Measurements from ENCODE around the gene ZNF511.

ZNF511 gene

DNA sequence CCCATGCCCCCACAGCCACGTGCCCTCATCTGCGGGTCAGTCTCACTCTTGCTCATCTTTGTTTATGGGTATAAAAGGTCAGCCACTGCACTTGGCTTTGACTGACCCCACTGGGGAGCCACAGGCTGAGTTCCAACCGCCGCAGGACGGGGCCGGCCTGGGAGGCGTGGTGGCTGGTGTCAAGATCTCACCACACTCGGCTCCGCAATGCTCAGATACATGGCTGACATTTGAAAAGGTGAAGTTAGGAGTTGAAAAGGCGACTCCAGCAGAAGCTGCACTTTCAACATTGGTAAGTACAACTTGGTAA lies 14.9 kb upstream of the ZNF511 start:
- DNase-seq: no peak

- no peak for DNase-seq
Observed at GRCh38 chr10:133294189-133294588, 14.5 kb upstream of the ZNF511 start.

DNA sequence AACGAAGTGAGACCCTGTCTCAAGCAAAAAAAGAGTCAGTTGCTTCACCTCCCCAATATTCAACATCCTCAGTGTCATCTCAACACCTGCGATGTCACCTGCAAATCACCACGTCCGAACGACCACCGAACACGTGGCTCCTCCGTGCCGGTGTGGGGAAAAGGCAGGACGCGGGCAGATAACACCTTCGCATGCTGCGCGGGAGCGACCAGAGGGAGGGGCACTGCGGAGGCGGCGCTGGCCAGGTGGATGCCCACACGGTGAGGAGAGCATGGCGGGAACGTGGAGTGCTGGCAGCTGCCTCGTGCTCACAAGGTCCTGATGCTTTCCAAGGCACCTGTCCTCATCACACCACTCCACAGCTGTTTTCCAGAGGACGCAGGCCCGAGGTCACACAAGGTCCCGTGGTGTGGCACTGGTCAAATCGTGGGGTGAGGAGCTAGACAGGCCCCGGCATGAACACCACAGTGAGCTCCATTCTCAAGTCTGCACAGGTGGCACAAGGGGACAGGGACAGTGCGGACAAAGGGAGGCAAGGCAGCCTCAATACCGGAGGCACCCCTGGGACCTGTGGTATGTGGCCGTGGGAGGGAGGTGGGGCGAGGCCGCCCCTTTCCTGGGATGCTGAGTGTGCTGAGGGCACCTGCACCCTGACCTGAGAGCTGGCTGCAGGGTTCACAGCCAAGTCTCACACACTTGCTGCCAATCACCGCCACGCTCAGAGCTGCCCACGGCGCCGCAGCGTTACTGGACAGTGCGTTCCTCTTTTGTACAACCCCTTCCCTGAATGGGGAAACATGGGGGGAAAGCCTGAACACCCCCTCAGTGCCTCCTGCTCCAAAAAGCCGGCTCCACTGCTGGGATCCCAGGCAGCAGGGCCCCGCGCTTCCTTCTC lies 13.0 kb upstream of the ZNF511 start:
- no peak for DNase-seq

DNA sequence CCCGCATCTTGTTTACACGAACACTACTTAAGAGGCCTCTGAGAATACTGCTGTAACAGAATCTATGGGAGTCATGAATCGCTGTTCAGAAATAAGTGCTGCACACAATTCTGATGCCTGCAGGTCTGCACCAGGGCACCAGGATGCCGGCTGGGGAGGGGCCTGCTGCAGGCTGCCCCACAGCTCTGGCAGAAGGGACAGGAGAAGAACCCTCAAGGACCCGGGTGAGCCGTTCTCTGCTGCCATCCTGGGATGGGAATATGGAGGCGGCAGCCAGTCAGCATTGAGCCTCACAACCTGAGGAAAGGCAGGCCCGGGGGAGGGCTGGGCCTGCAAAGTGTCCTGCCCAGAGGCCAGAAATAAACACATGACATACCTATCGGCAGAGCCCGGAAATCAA lies 11.2 kb upstream of the ZNF511 start:
- no peak for DNase-seq

GRCh38 chr10:133298466-133298865 lies 10.2 kb upstream of the ZNF511 start:
- no peak for DNase-seq

GRCh38 chr10:133299224-133299623 lies 9.5 kb upstream of the ZNF511 start:
- DNase-seq: no peak

DNA sequence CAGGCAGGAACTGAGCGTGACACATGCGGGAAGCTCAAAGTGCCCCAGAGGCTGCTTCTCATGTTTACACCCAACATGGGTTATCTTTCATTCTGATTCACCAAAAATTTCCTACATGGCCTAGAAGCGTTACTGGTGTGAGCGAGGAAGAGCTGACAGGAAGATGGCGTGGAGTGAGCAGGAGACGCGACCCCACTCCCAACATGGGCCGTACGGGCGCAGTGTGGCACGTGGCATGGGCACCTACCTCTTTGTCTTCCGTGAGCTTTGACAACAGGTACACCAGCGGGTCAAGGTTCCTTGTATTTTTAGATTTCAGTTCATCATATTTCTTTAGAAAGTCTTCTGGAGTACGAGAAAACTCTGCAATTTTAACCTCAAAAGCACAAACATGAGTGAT lies 9.0 kb upstream of the ZNF511 start:
- DNase-seq: no peak

DNA sequence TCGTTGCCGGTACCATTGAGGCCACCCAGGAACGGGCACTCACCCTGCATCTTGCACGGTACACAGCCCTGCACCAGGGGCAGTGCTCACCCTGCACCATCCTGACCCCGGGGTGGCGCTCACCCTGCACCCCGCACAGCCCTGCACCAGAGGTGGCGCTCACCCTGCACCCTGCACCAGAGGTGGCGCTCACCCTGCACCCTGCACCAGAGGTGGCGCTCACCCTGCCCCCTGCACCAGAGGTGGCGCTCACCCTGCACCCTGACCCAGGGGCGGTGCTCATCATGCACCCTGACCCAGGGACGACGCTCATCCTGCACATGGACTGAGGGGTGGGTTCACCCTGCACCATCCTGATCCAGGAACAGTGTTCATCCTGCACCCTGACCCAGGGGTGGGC lies 6.5 kb upstream of the ZNF511 start:
- DNase-seq: no peak

GRCh38 chr10:133303206-133303605 lies 5.5 kb upstream of the ZNF511 start:
- DNase-seq: no peak

DNA sequence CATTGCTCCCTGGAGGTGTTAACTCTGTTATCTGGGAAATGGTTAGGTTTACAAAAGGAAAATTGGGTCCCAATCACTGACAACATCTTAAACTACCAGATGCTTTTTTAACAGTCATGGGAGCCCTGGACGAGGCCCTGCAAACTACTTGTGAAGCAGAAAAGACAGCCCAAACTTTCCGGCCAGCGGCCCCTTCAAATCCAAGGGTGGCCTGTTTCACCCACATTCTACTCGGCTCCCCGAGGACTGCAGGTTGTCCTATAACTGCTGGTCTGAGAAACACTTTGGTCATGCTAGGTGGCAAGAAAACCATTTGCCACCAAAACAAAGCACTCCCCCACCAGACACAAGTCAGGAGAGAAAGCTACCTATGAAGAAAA lies 2.6 kb upstream of the ZNF511 start:
- no peak for DNase-seq

- no peak for DNase-seq
Observed at GRCh38 chr10:133306941-133307379, 1.8 kb upstream of the ZNF511 start.

DNA sequence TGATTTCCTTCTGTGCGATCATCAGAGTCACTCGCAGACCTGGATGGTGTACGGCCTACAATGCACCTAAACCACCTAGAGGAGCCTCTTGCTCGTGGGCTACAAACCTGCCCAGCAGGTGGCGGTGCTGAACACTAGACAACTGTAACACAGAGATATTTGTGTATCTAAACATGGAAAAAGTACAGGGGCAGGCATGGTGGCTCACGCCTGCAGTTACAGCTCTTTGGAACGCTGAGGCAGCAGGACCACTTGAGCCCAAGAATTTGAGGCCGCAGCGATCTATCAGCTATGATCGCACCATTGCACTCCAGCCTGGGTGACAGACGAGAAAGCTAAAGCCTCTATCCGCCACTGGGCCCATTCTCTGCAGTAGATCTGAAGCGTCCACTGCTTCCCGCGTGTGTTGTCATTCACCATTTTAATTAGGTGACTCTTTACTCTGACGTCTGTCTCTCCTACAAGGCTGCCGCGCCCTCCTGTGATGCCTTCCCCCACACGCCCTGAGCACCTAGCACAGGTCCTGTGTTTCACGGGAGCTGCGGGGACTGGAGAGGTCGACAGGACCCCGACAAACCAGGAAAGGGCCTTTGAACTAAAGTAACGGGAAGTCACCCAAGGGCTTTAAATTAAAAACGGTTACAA lies 816 bp upstream of the ZNF511 start:
- peak; percentile 92 for DNase-seq

DNA sequence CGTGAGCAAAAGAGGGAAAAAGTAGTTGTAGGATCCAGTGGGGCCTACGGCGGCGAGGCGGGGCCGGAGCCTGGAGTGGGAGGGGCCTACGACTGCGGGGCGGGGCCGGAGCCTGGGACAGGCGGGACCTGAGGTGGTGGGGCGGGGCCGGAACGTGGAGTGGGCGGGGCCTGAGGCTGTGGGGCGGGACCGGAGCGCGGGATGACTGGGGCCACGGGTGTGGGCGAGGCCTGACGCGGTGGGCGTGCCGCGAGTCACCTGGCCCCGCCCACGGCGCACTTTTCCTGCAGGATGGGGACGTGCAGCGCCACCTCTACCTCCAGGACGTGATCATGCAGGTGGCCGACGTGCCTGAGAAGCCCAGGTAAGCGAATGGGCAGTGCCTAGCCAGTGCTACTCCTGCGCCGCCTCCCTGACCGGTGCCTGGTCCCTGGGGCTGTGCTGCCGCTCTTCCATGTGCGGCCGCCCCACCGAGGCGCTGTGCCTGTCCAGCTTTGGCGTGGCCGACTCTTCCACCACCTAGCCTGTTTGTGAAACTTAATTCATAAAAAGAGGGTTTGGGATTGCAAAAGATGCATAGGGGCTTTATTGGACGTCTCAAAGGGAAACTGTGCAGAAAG lies 496 bp downstream of the ZNF511 start:
- DNase-seq: peak; percentile 95

- no peak for DNase-seq
Observed at GRCh38 chr10:133309720-133310398, 1.1 kb downstream of the ZNF511 start.

DNA sequence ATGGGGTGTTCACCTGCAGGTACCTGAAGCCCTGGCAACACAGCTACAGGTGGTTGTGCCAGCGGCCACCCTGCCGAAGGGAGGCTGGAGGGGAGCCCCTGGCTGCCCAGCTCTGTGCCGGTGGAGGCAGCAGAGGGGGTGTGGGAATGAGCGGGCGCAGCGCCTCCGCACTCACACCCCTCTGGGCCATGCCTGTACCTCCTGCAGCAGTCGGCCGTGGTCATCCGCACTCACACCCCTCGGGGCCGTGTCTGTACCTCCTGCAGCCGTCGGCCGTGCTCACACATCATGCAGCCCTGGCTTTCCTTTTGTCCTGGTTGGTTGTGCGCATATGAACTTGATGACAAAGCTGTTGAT lies 1.7 kb downstream of the ZNF511 start:
- DNase-seq: no peak

GRCh38 chr10:133310789-133311188 lies 2.1 kb downstream of the ZNF511 start:
- DNase-seq: no peak

- no peak for DNase-seq
Observed at GRCh38 chr10:133311570-133311969, 2.9 kb downstream of the ZNF511 start.

- no peak for DNase-seq
Observed at GRCh38 chr10:133312016-133312768, 3.5 kb downstream of the ZNF511 start.

- no peak for DNase-seq
Observed at GRCh38 chr10:133312769-133313145, 4.0 kb downstream of the ZNF511 start.

DNA sequence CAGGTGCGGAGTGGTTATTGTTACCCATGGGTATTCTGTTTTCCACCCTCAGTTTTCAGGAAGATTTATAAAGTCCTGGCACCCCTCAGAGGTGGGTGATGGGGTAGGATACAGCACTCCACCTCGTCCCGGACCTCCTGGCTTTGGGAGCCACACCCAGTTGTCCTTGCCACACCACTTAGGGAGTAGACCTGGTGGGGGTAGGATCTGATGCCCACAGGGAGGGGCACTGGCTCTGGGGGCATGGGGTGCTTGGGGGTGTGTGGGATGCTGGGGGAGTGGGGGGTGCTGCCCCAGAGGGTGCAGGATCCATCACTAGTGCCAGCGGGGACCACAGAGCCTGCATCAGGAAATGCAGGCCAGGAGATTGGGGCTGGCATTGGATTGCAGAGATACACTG lies 4.5 kb downstream of the ZNF511 start:
- no peak for DNase-seq

GRCh38 chr10:133314911-133315310 lies 6.2 kb downstream of the ZNF511 start:
- no peak for DNase-seq

GRCh38 chr10:133315847-133316246 lies 7.1 kb downstream of the ZNF511 start:
- no peak for DNase-seq

GRCh38 chr10:133316266-133316665 lies 7.6 kb downstream of the ZNF511 start:
- DNase-seq: no peak

All from activated CD4-positive, alpha-beta T cell treated with anti-CD3 and anti-CD28 coated beads for 48 hours (primary cell).